ENCODE measurements around the gene ST6GALNAC5.

GRCh38 chr1:77061162-77061561 lies 193.9 kb downstream of the ST6GALNAC5 start:
- TF ChIP-seq, protein P1, sequence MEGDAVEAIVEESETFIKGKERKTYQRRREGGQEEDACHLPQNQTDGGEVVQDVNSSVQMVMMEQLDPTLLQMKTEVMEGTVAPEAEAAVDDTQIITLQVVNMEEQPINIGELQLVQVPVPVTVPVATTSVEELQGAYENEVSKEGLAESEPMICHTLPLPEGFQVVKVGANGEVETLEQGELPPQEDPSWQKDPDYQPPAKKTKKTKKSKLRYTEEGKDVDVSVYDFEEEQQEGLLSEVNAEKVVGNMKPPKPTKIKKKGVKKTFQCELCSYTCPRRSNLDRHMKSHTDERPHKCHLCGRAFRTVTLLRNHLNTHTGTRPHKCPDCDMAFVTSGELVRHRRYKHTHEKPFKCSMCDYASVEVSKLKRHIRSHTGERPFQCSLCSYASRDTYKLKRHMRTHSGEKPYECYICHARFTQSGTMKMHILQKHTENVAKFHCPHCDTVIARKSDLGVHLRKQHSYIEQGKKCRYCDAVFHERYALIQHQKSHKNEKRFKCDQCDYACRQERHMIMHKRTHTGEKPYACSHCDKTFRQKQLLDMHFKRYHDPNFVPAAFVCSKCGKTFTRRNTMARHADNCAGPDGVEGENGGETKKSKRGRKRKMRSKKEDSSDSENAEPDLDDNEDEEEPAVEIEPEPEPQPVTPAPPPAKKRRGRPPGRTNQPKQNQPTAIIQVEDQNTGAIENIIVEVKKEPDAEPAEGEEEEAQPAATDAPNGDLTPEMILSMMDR (IDR thresholded peaks at IDR 0.05; ENCODE audit: insufficient read depth, low read length): no peak
- TF ChIP-seq REST (IDR thresholded peaks at IDR 0.05; ENCODE audit: insufficient replicate concordance, low read depth) (no peak), SPI1 (IDR thresholded peaks at IDR 0.05; ENCODE audit: borderline replicate concordance, low read depth) (no peak), GABPA (IDR thresholded peaks at IDR 0.05; ENCODE audit: low read depth) (no peak), POLR2AphosphoS5 (IDR thresholded peaks at IDR 0.05; ENCODE audit: low read depth) (no peak)

Measured in HL-60 (cell line).